Measurements from ENCODE around the gene RYR2.

The RYR2 gene

DNA sequence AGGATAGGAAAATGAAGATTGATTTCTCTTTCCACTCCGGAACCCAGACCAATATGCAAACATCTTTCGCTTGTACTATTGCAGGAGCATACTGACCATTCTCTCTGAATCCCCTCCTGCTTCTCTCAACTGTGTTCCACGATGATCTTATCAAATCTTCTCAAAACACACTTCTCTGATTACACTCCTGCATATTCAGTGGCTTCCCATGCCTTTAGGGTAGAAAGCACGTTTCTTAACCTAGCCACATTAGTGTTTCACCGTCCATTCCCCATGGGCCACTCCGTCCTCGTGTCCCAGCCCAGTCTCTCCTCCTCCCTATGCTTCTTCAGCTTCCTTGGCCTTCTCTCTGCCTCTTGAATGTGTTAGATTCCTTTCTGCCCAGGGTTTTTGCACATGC lies 650.3 kb downstream of the RYR2 start:
- no peak for DNase-seq

DNA sequence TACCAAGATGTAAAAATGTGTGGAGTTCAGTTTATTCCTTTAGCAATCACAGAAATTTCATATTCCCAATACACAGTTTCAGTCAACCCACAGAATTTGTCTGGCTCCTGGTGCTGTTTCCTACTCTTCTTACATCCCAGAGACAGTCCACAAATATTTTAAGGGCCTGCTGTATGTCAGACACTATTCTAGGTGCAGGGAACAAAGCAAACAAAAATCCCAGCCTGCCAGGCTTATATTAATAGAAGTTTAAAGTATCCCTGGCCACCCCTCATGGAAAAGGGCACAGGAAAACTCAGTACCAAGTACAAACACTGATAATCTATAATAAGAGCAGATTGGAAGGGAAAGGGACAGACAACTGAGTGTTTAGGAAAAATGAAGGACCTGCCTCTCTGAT lies 653.9 kb downstream of the RYR2 start:
- DNase-seq, result no peak

DNA sequence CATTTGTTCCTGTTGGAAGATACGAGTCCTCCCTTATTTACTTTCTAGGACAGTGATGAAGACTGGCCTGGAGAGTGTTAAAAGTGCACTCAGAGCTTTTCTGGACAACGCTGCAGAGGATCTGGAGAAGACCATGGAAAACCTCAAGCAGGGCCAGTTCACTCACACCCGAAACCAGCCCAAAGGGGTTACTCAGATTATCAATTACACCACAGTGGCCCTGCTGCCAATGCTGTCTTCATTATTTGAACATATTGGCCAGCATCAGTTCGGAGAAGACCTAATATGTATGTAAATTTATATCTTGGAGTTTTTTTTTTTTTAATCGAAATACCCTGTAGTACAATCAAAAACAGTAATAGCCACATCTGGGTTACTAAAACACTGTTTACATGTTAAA lies 658.2 kb downstream of the RYR2 start:
- no peak for DNase-seq

DNA sequence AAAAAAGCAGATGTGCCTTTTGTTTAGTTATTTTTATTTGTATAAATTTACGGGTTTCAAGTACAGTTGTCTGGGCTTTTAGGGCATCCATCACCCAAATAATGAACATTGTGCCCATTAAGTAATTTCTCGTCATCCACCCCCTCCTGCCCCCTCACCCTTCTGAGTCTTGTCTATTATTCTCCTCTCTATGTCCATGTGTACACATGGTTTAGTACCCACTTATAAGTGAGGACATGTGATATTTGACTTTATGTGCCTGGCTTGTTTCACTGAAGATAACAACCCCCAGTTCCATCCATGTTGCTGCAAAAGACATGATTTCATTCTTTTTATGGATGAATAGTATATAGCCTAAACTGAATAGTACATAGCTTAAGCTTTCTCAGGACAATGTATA lies 659.5 kb downstream of the RYR2 start:
- DNase-seq, result no peak

DNA sequence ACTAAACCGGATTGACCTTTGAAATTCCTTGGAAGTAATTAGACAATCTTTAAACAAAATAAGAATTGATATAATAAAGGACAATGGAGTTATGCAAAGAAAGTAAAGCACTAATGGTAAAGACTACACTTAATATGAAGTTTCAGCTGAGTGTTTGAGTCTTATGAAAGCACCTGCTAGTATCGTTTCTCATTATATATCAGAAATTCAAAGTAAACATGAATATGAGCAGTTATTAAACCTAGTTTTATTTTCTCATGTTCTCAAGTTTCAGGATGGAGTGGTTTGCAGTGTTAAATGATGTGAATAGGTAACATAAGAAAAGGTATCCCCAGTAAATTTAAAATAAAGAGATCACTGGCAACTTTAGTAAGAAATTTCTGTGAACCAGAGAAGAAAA lies 660.2 kb downstream of the RYR2 start:
- DNase-seq, result no peak

DNA sequence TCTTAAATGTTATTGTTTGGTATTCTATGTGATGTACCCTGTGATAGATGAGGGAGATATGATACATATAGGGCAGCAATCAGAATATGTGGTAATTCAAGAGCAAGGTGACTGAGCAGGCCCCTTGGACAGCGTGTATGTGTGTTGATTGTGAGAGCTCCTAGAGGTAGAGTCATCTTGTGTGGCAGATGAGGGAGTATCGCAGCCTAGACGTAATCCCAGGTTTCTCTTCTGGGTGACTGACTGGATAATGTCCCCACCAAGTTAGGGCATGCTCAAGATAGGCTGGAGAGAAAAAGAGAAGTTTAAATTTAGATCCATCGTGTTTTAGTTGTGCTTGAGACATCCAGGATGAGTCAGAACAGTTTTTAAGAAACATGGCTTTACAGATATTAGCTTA lies 663.5 kb downstream of the RYR2 start:
- DNase-seq, result no peak

DNA sequence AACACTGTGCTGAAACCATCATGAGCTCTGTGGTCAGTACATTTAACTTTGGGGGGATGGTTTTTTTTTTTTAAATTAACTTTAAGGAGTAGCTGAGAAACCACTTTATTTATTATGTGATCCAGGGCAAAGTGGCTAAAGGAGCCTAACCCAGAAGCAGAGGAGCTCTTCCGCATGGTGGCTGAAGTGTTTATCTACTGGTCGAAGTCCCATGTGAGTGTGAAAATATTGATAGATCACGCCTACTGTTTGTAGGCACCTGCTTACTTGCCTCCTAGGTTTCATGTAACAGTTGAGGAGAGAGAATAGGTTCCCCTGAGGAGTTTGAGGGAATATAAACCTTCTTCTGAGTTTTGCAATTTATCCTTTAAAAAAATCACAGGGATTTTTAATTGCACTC lies 667.4 kb downstream of the RYR2 start:
- no peak for DNase-seq

DNA sequence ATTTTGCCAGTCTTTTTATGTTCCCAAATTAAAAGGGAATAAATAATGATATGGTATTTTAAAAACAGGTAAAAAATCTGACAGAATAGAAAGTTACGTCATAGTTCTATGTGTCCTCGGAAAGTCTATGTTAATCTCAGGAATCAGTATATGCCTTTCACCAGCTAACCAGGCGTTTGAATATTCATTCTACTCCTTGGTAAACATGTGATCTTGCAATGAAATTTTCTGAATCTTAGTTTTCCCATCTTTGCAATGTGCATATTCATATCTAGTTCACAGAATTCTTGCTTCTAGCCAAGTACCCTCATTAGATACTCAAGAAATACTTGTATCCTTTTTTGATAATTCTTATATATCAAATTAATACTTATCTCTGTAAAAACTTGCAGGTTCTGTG lies 669.3 kb downstream of the RYR2 start:
- DNase-seq, result no peak

DNA sequence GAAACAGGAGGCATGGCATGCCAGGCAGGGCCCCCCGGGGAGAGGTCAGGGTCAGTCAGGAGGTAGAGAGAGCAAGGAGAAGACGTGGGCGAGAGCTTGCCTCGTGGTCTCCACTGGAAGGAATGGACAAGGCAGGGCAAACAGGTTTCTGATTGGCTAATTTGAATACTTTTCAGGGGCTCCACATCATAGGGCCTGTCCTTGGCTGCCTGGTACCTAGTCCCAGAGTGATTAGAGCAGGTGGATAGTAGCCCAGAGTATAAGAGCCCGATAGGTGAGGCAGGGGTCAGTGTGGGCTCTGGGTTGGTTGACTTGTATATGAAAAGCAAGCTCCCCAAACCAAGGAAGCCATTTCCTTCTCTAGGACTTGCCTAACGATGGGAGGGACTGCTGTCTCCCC lies 670.1 kb downstream of the RYR2 start:
- DNase-seq, result no peak

DNA sequence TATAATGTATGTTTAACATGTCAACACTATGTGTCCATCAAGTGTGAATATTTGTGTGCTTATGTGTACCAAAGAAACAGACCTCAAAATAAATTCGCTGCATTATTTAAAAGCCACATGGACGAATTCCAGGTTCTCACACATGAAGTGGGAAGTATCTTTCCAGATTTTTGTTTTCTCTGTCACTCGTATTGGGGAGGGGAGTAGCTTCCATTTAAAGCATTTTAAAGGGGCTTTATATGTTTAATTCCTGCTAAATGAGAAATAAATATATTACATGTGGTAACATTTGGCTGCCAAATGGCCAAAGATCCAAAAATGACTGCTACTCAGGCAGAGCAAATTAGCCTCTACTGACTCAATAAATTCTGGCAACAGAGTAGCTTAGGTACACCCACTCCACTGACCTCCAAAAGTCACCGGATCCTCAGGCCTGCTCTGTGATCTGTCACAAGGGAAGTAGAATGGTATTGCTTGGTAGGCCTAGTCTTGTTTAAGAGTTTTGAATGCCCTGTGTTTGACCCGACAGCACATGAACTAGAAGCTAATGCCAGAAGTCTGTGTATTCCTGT lies 670.7 kb downstream of the RYR2 start:
- no peak for DNase-seq

DNA sequence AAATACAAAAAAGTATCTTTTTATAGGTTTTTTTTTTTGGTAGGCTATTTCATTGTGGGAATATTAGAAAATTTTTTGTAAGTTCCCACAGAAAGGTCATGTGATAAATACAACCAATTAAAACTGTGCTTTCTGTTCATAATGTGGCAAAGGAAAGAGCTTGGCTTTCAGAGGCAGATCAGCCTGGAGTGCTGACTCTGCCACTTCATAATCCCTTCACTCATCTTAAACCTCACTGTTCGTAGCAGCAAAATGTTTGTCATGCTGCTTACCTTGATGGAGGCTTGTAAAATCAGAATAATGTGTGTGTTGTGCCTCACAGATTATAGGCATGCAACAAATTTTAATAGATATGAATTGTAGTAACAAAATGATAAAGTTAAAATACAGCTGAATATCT lies 671.9 kb downstream of the RYR2 start:
- no peak for DNase-seq

DNA sequence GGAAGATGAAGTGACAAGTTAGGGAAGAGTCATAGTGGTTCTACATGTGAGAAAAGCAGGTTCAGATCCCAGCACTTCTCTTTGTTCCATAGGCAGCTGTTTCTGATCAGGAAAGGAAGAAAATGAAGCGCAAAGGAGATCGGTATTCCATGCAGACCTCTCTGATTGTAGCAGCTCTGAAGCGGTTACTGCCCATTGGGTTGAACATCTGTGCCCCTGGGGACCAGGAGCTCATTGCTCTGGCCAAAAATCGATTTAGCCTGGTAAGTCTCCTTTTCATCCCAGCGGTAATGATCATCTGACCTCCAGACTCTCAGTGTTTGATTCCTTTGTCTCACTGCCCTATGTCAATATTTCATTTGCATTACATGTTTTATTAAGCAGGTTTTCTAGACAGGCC lies 675.1 kb downstream of the RYR2 start:
- DNase-seq, result no peak

DNA sequence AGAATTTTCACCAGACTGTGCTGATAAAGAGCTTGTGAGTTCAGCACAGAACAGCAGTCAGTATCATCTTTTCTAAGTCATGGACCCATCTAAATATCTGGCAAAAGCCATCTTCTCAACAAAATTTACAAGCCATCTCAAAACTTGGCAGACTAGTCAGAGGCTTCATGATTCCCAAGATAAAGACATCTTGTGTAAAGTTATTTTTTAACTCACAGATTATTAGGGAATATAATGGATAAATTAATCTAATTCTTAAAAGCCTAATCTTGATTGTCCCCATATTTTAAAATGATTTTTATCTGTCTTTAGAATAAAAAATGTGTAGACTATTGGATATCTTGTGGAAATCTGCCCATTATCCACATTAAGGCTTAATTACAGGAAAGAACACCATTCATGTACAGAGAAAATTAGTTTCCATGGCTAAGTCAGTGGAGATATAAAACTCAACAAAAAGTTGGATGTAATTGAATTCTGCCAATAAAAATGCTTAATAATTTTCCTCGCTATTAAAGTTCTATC lies 688.9 kb downstream of the RYR2 start:
- no peak for DNase-seq

DNA sequence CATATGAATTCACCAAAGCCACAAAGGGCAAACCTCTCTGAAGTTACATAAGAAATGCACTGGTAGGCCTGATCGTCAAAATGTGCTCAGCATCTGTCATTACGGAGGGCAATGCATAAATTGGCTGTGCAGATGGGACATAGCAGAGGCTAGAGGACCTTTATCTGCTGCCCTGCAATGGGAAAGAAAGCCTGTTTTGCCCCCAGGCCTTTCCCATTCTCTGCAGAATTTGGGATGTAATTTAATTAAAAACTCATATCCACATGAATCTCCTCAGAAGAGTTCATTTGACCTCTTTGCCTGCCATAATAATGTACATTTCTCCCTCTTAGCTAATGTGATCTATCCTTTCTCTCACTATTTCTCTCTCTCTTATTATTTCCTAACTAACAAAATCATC lies 690.7 kb downstream of the RYR2 start:
- DNase-seq, result no peak

DNA sequence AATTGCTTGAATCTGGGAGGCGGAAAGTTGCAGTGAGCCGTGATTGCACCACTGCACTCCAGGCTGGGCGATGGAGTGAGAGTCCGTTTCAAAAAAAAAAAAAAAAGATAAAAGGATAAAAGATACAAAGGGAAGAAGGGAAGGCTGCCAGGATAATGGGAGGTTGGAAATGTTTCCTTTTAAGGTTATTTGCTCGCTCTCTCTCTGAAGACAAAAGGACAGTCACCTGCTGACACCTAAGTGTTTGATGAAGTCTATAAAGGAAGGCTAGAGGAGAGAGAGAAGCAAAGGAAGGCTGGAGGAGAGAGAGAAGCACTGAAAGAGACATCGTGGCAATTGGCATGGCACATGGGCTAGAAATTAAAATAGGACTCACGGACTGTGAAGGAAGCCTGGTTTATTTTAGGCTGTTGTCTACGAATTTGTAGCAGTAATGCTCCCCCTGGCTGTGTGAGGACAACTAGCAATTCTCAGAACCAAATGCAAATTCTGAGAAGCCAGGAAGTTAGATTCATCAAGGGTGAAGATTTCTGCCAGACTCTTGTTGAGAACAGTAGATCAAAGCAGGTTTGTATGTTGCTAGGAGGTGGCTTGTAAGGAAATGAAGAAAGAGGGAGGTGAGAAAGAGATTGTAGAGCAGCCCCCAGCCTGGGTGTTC lies 694.5 kb downstream of the RYR2 start:
- no peak for DNase-seq

DNA sequence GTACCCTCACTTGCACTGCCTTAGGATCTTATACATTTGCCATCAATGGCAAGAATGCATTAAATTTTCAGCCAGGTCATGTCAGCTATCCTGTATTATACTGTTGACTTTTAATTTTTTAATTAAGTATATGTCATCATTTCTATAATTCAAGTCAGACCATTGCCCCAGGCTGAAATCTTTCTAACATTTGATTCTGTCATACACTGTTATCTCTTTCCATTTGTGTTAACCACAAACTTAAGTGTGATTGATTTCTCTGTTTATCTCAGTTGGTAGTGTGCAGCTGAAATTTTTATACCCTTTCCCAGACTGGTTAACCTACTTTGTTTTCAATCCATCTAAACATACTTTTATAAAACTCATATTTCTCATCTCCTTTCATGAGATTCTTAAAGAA lies 695.5 kb downstream of the RYR2 start:
- DNase-seq, result no peak

DNA sequence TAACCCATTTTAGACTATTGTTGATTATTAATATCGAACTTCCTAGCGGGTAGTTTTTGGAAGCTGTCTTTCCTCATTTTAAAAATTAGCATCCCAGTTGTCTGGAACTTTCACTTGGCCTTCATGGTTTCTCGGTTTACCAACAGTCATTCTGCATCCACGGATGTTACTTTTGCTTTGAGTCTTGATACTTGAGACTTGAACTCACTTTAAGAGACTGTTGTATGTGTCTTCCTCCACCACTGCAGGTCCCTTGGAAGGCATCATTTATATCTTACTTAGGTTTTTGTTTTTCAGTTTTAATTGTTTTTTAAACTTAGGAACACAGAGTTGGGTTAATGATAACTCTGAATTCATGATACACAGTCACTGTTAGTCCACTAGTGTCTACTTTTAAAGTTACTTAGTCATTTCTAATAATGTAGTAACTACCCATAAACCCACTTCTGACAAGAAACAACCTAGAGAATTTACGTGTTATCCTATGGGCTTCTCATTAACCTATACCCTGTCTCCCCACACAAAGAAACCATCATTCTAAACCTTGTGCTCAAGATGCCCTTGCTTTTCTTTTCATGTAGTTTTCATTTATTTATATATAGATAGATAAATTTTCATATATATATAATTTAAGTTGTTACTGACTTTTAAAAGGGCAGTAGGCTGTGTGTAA lies 696.1 kb downstream of the RYR2 start:
- no peak for DNase-seq

DNA sequence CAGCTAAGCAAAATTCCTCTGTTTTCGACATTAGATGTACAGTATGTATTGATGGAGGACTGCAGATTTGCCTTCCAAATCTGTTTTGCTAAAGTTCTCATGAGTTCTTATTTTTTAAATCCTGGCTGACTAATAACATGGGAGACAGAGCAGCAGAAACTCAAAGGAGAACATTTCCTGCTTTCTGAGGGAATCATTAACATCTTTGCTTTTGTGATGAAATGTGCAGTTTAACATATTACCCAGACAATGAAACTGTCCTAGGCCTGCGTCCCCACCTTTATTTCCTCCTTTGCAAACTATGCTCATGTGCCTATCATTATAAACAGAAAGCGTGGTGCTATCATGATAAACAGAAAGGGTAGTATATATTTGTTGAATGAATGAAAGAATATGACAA lies 698.9 kb downstream of the RYR2 start:
- DNase-seq, result no peak

DNA sequence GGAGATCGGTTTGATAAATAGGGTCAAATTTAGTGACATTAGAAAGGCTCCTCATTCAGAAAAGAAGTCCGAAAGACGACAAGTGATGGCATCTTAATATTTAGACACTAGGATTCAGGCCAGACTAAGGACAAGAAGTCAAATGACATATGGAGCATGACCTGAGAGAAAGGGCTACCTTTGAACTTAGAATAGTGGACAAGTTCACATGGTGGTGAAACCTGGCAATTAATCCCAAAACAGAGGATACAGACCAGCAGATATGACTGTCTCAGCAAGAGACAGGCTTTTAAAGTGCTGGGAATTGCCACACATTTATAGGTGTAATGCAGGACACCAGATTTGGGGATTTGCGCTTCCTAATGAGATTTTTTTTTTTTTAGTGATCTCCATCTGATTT lies 703.6 kb downstream of the RYR2 start:
- no peak for DNase-seq

DNA sequence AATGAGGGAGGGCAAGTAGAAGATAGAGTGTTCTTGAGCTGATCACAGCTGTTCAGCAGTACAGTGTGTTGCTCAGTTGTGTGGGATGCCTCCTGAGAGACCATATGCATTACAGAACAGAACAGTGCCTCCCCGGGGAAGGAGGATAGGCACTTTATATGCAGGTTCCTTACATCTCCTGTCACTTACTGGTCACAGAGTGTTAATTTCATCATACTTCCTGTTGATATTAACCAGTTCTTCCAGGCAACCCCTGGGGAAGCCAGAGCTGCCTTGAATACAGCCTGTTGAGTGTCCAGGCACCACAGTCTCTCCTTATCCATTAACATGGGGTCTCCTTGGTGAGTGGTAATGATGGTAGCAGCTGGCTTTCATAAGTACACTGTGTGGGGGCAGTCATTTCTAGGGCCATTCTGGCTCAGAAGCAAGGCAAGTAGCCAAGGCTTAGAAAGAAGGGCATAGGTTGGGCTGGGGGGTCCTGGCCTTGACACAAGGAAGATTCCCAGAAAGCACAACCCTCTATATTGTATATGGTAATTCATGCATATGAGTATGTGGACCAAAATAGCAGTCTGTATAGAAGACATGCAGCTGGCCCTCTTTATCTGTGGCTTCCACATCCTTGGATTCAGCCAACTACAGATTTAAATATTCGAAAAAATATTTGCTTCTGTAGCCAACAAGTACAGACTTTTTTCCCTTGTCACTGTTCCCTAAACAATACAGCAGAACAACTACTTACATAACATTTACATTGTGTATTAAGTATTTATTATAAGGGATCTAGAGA lies 706.4 kb downstream of the RYR2 start:
- no peak for DNase-seq

DNA sequence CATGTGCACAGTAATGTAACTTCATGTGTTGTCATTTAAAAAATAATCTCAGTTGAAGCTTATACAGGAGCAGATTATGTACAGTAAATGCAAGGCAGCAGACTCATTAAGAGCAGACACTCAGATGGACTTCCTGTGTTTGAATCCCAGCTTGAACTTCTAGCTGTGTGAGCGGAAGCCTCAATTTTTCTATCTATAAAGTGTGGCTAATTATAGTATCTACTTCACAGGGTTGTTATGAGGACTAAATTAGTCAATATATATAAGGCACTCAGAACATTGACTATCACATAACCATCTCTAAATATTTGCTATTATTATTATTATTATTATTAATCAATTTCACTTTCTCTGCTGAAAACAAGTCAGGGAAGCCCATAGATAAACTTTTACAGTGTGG lies 707.1 kb downstream of the RYR2 start:
- DNase-seq, result no peak

DNA sequence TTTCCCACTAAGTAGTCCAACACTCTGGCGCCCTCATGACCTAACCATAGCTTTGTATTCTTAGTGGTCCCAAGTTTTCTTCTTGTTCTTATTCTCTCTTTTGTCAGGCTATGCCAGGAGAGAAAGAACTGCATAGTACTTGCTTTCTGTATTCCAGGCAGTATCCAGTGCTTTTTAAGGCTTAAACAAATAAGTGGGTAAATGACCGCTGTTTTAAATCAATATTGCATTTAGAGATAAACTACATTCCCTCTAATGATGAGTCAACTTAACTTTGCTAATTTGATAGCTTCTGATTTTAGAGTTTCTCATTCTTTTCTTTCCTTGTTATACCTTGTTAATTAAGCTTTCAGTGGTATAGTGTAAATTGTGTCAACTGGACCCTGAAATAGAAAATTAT lies 709.1 kb downstream of the RYR2 start:
- no peak for DNase-seq

DNA sequence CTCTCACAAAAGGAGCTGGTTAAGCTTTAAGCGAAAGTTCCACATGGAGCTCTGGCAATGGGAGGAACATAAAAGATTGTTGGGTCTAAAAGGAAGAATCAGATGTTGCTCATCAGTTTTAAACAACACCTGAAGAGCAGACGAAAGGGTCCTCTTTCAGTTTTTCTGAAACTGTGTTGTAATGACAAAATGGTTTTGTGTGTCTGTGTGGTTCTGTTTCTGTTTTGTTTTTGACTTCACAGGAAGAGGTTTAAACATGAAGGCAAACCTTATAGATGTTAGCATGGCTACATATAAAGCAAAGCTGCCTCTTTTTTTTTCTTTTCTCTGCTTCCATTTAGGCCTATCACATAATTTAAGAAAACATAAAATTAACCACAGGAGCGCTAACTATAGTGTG lies 712.6 kb downstream of the RYR2 start:
- DNase-seq, result no peak
